Neural progenitor cell (in vitro differentiated cells): ENCODE measurements around the gene FDXACB1. TPM values are rescaled to one million over a fixed set of nuclear protein-coding genes. Genes with fewer than 3 reads are reported as not detected.

Experiments
- DNase-seq: peaks from one replicate; pipeline ENCODE4 v3.0.0-alpha.2; 2016; ENCODE audit warnings: low spot score
- H2AFZ ChIP-seq: fragments of 200-600 bp; sonication (generic); replicated peaks from 2 replicates; pipeline ENCODE4 v1.6.1; 2016; ENCODE audit warnings: antibody characterized with exemption
- H3F3A ChIP-seq: fragments of 200-600 bp; sonication (generic); 2 replicates; pipeline ENCODE4 v1.6.1; 2016; ENCODE audit warnings: antibody characterized with exemption, low read depth
- H3K27ac ChIP-seq: fragments of 200-600 bp; sonication (generic); 2 replicates; pipeline ENCODE4 v1.5.1; 2016; ENCODE audit warnings: mild to moderate bottlenecking
- H3K27me3 ChIP-seq: fragments of 200-600 bp; sonication (generic); 2 replicates; pipeline ENCODE4 v1.6.1; 2016; ENCODE audit warnings: mild to moderate bottlenecking, moderate library complexity
- H3K36me3 ChIP-seq: fragments of 200-600 bp; sonication (generic); 2 replicates; pipeline ENCODE4 v1.5.1; 2016
- H3K4me1 ChIP-seq: fragments of 200-600 bp; sonication (generic); 2 replicates; pipeline ENCODE4 v1.6.1; 2016; ENCODE audit warnings: mixed run types
- H3K4me2 ChIP-seq: fragments of 200-600 bp; sonication (generic); 2 replicates; pipeline ENCODE4 v1.6.1; 2016
- H3K4me3 ChIP-seq: fragments of 200-600 bp; sonication (generic); 2 replicates; pipeline ENCODE4 v1.5.1; 2016
- H3K79me2 ChIP-seq: fragments of 200-600 bp; sonication (generic); 2 replicates; pipeline ENCODE4 v1.6.1; 2016; ENCODE audit warnings: low read depth
- H3K9ac ChIP-seq: fragments of 200-600 bp; sonication (generic); 2 replicates; pipeline ENCODE4 v1.6.1; 2016
- H3K9me3 ChIP-seq: fragments of 200-600 bp; sonication (generic); 2 replicates; pipeline ENCODE4 v1.5.1; 2016; ENCODE audit warnings: low read depth
- H4K20me1 ChIP-seq: fragments of 200-600 bp; sonication (generic); 2 replicates; pipeline ENCODE4 v1.6.1; 2016; ENCODE audit warnings: low read depth
- H3K27ac Mint-ChIP-seq: 3 replicates; pipeline ENCODE4 v1.8.0; 2021; ENCODE audit warnings: mixed read lengths
- H3K27me3 Mint-ChIP-seq: 2 replicates; pipeline ENCODE4 v1.8.0; 2022; ENCODE audit warnings: low read depth, mild to moderate bottlenecking, inconsistent platforms, moderate library complexity, mixed read lengths; ENCODE audit not compliant: insufficient read depth
- H3K36me3 Mint-ChIP-seq: 3 replicates; pipeline ENCODE4 v1.8.0; 2021; ENCODE audit warnings: mixed read lengths
- H3K4me1 Mint-ChIP-seq: 3 replicates; pipeline ENCODE4 v1.8.0; 2021; ENCODE audit warnings: mixed read lengths
- H3K4me3 Mint-ChIP-seq: 3 replicates; pipeline ENCODE4 v1.8.0; 2021; ENCODE audit warnings: mild to moderate bottlenecking, moderate library complexity, mixed read lengths
- H3K9me3 Mint-ChIP-seq: 3 replicates; pipeline ENCODE4 v1.8.0; 2020; ENCODE audit warnings: mixed read lengths
- EZH2 ChIP-seq: fragments of 200-600 bp; sonication (generic); IDR thresholded peaks from 2 replicates; pipeline ENCODE4 v1.6.1; 2017; ENCODE audit warnings: antibody characterized with exemption, mild to moderate bottlenecking, moderate library complexity
- EZH2phosphoT487 ChIP-seq: fragments of 200-600 bp; sonication (generic); IDR thresholded peaks from 2 replicates; pipeline ENCODE4 v1.6.1; 2017; ENCODE audit warnings: antibody characterized with exemption
- total RNA-seq: library from RNA; depleted of rRNA; stranded (reverse); fragments of >200 nt; gene quantifications from 2 replicates; pipeline ENCODE4 v1.2.3, GENCODE V29; 2015; ENCODE audit warnings: low replicate concordance
- TF ChIP-seq, protein P1 (sequence below): fragments of 200-600 bp; sonication (generic); IDR thresholded peaks from 2 replicates; pipeline ENCODE4 v1.5.1; 2017; ENCODE audit warnings: antibody characterized with exemption, mild to moderate bottlenecking

Gene FDXACB1
- total RNA-seq, 1 donor from 2014 or later, result 6.0 TPM

DNA sequence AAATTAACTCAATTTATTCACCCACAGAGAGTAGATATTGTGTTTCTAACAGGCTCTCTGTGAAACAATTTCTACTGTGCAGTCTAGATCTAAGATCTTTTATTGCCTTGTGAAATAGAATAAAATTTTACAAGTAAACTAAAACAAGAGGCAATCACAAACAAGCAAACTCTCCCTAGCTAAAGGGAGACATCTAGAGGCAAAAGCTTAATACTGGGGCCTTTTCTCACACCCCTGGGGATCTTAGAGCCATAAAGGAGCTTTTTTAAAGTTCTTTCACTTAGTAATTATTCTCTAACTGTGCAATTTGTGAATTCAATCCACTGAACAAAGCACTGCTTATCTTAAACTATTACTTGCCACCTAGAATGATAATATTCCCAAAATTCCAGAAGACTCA lies 27.3 kb downstream of the FDXACB1 start:
- Histone ChIP-seq H3K9ac (no peak overlapping the region), H3K4me2 (no peak overlapping the region), H3K27me3 (no peaks in the 10 kb centered on the region), H3K9me3 (no peaks in the 10 kb centered on the region), H3K27ac (no peak overlapping the region), H3F3A (peaks cover 10% of the 10 kb centered on the region), H3K4me1 (peaks cover 6% of the 10 kb centered on the region), H3K36me3 (no peaks in the 10 kb centered on the region), H4K20me1 (no peaks in the 10 kb centered on the region), H3K4me3 (no peak overlapping the region), H3K79me2 (no peaks in the 10 kb centered on the region), H2AFZ (no peak overlapping the region)
- Mint-ChIP-seq H3K4me1 (peaks cover 13% of the 10 kb centered on the region), H3K27me3 (no peaks in the 10 kb centered on the region), H3K4me3 (no peak overlapping the region), H3K9me3 (no peaks in the 10 kb centered on the region), H3K27ac (no peak overlapping the region), H3K36me3 (peaks cover 25% of the 10 kb centered on the region)
- peak; percentile 15 for DNase-seq
- no peak for TF ChIP-seq EZH2
- TF ChIP-seq, protein P1, sequence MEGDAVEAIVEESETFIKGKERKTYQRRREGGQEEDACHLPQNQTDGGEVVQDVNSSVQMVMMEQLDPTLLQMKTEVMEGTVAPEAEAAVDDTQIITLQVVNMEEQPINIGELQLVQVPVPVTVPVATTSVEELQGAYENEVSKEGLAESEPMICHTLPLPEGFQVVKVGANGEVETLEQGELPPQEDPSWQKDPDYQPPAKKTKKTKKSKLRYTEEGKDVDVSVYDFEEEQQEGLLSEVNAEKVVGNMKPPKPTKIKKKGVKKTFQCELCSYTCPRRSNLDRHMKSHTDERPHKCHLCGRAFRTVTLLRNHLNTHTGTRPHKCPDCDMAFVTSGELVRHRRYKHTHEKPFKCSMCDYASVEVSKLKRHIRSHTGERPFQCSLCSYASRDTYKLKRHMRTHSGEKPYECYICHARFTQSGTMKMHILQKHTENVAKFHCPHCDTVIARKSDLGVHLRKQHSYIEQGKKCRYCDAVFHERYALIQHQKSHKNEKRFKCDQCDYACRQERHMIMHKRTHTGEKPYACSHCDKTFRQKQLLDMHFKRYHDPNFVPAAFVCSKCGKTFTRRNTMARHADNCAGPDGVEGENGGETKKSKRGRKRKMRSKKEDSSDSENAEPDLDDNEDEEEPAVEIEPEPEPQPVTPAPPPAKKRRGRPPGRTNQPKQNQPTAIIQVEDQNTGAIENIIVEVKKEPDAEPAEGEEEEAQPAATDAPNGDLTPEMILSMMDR, result peak; percentile 40

DNA sequence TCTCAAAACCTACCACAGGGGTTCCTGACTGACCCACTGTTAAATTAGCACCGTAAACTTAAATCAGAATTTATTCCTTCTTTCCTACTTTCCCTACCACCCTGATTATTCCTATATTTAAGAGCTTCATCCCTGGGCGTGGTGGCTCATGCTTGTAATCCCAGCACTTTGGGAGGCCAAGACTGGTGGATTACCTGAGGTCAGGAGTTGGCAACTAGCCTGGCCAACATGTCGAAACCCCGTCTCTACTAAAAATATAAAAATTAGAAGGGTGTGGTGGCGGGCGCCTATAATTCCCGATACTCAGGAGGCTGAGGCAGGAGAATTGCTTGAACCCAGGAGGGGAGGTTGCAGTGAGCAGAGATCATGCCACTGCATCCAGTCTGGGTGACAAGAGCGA lies 27.9 kb downstream of the FDXACB1 start:
- H4K20me1 ChIP-seq, result no peaks in the 10 kb centered on the region
- Mint-ChIP-seq H3K27me3 (no peaks in the 10 kb centered on the region), H3K9me3 (no peaks in the 10 kb centered on the region), H3K4me3 (no peak overlapping the region), H3K36me3 (peaks cover 25% of the 10 kb centered on the region), H3K4me1 (peaks cover 18% of the 10 kb centered on the region), H3K27ac (no peak overlapping the region)
- H3K9ac ChIP-seq, result no peak overlapping the region
- H3K36me3 ChIP-seq, result no peaks in the 10 kb centered on the region
- H3K27me3 ChIP-seq, result no peaks in the 10 kb centered on the region
- H3F3A ChIP-seq, result peaks cover 11% of the 10 kb centered on the region
- no peak for DNase-seq
- no peaks in the 10 kb centered on the region for H3K79me2 ChIP-seq
- no peak overlapping the region for H3K4me3 ChIP-seq
- peaks cover 9% of the 10 kb centered on the region for H3K4me1 ChIP-seq
- TF ChIP-seq EZH2, result no peak
- TF ChIP-seq, protein P1, result no peak
- TF ChIP-seq EZH2phosphoT487, result no peak
- H3K9me3 ChIP-seq, result no peaks in the 10 kb centered on the region
- H2AFZ ChIP-seq, result no peak overlapping the region
- H3K4me2 ChIP-seq, result no peak overlapping the region
- H3K27ac ChIP-seq, result no peak overlapping the region

DNA sequence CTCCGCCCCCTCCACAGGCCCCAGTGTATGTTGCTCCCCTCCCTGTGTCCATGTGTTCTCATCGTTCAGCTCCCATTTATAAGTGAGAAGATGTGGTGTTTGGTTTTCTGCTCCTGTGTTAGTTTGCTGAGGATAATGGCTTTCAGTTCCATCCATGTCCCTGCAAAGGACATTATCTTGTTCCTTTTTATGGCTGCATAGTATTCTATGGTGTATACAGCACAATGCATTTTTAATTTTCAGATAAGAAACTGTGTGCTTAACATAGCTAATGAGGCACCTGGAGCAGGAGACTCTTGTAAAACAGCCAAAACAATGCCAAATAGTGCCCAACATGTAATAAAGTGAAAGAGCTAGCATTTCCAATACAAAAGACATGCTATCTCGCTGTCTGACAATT lies 29.3 kb downstream of the FDXACB1 start:
- peaks cover 20% of the 10 kb centered on the region for H3K4me1 Mint-ChIP-seq
- no peaks in the 10 kb centered on the region for H3K9me3 ChIP-seq
- no peak overlapping the region for H3K27ac Mint-ChIP-seq
- no peaks in the 10 kb centered on the region for H3K36me3 ChIP-seq
- H3K9me3 Mint-ChIP-seq, result no peaks in the 10 kb centered on the region
- no peaks in the 10 kb centered on the region for H3K27me3 ChIP-seq
- peaks cover 2% of the 10 kb centered on the region for H3K27me3 Mint-ChIP-seq
- H3K4me3 ChIP-seq, result no peak overlapping the region
- no peak overlapping the region for H3K4me2 ChIP-seq
- H3K36me3 Mint-ChIP-seq, result peaks cover 18% of the 10 kb centered on the region
- no peaks in the 10 kb centered on the region for H4K20me1 ChIP-seq
- TF ChIP-seq EZH2 (no peak), EZH2phosphoT487 (no peak)
- TF ChIP-seq, protein P1, result no peak
- no peak overlapping the region for H3K27ac ChIP-seq
- H3F3A ChIP-seq, result peaks cover 11% of the 10 kb centered on the region
- no peak overlapping the region for H2AFZ ChIP-seq
- no peak overlapping the region for H3K4me3 Mint-ChIP-seq
- no peaks in the 10 kb centered on the region for H3K79me2 ChIP-seq
- H3K9ac ChIP-seq, result no peak overlapping the region
- H3K4me1 ChIP-seq, result peaks cover 9% of the 10 kb centered on the region
- no peak for DNase-seq
